ENCODE measurements around the gene ADCY7. TPM values are rescaled to one million over a fixed set of nuclear protein-coding genes. Genes with fewer than 3 reads are reported as not detected.

ADCY7 gene
- total RNA-seq, 1 experiment from 2014 or later, result 34.2 TPM

DNA sequence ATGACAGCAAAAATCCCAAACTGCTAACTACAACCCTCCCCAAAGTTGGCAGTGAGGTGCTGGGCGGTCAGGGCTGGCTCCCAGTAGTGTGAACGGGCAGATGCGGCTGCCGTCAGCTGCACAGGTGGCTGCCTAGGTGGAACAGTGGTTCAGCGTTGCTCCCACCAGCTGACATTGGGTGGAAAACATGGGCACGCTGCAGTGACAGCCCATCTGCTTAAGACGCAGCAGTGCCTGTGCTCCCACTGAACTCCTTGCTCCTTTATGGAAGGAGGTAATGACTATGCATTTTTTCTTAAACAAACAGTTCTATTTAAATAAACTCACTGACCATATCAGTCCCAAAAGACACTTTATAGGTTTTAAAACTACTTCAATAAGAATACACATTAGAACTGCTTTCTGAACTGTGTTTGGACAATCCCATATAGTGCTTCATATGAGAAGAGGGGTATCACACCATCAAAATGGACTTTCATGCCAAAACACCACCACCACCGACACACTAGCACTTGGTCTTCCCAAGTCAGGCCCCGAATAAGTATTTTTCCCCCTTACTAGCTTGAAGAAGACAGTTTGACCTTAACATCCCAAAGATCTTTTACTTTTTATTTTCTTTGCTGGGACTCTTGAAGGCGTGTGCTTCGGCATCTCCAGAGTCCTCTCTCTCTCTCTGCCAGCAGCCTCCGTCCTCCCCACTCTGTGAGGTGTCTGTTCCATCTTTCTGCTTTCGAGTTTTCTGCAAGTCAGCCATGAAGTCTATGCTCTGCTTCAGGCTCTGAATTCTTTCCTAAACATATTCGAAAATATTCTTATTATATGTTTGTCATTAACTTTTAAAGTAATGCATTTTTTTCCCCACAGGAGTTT lies 68.0 kb downstream of the ADCY7 start:
- Histone ChIP-seq H3K9me3 (ENCODE audit: control insufficient read depth in 1 of 2, insufficient read depth in 1 of 2, low read depth in 1 of 2, low read length in 2 of 2) (no peaks in the 10 kb centered on the region), H3K4me2 (ENCODE audit: low read length) (no peak overlapping the region), H3K9ac (ENCODE audit: low read length) (no peak overlapping the region), H2AFZ (ENCODE audit: low read depth, low read length, poor library complexity, severe bottlenecking) (no peak overlapping the region), H3K4me3 (replicated peaks in 1 of 2; ENCODE audit: low read depth in 1 of 2, low read length in 2 of 2) (no peak overlapping the region), H3K27ac (ENCODE audit: low read depth, low read length) (no peak overlapping the region), H4K20me1 (ENCODE audit: insufficient read depth) (no peaks in the 10 kb centered on the region), H3K27me3 (ENCODE audit: insufficient read depth, low read length) (no peaks in the 10 kb centered on the region), H3K9me2 (ENCODE audit: insufficient read depth) (no peaks in the 10 kb centered on the region), H3K79me2 (ENCODE audit: insufficient read depth, low read length) (peaks cover 30% of the 10 kb centered on the region), H3K4me1 (ENCODE audit: control insufficient read depth in 1 of 2, insufficient read depth in 2 of 2, low read length in 2 of 2) (peaks cover 0 to 19% of the 10 kb centered on the region in 2 experiments; a peak in 3 of 4 replicates), H3K36me3 (ENCODE audit: control insufficient read depth in 1 of 2, insufficient read depth in 2 of 2, low read length in 2 of 2) (peaks cover 20 to 25% of the 10 kb centered on the region in 2 experiments; a peak in 3 of 4 replicates)
- intact Hi-C loops (cut with micrococcal nuclease), result no loop called here
- RAD21 ChIA-PET (ENCODE audit: low non-redundant PET in 1 of 2, low total read pairs in 2 of 2, uncharacterized antibody in 2 of 2, unreplicated experiment in 2 of 2), result no interaction called here
- BruUV-seq (replicated peaks), result no TSS peak
- DNase-seq (ENCODE audit: low read depth, low spot score) (no peak), ATAC-seq (no peak)
- TF ChIP-seq, protein P1, sequence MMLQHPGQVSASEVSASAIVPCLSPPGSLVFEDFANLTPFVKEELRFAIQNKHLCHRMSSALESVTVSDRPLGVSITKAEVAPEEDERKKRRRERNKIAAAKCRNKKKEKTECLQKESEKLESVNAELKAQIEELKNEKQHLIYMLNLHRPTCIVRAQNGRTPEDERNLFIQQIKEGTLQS (IDR thresholded peaks at IDR 0.05), result no peak
- TF ChIP-seq EZH2 (IDR thresholded peaks at IDR 0.05) (no peak), JUND (IDR thresholded peaks at IDR 0.05) (no peak), ZFX (IDR thresholded peaks at IDR 0.05) (no peak), CEBPB (IDR thresholded peaks at IDR 0.05; ENCODE audit: low read depth) (no peak), ZNF274 (IDR thresholded peaks at IDR 0.05; ENCODE audit: low read depth, low read length) (no peak)
- TF ChIP-seq, protein P2, sequence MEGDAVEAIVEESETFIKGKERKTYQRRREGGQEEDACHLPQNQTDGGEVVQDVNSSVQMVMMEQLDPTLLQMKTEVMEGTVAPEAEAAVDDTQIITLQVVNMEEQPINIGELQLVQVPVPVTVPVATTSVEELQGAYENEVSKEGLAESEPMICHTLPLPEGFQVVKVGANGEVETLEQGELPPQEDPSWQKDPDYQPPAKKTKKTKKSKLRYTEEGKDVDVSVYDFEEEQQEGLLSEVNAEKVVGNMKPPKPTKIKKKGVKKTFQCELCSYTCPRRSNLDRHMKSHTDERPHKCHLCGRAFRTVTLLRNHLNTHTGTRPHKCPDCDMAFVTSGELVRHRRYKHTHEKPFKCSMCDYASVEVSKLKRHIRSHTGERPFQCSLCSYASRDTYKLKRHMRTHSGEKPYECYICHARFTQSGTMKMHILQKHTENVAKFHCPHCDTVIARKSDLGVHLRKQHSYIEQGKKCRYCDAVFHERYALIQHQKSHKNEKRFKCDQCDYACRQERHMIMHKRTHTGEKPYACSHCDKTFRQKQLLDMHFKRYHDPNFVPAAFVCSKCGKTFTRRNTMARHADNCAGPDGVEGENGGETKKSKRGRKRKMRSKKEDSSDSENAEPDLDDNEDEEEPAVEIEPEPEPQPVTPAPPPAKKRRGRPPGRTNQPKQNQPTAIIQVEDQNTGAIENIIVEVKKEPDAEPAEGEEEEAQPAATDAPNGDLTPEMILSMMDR (IDR thresholded peaks at IDR 0.05 in 2 of 3, conservative IDR thresholded peaks at IDR 0.05 in 1 of 3; ENCODE audit: borderline replicate concordance in 1 of 3, insufficient read depth in 1 of 3, low read depth in 2 of 3, low read length in 2 of 3), result no peak
- POLR2A ChIA-PET, result no interaction called here
- CTCF ChIA-PET, result no interaction called here
